K562 (cell line): ENCODE data around the gene ATIC. TPM values are rescaled to one million over a fixed set of nuclear protein-coding genes. Genes with fewer than 3 reads are reported as not detected.

Experiments used
- ATAC-seq: fragments of 200-7000 bp; cut with Tn5 transposase; 3 replicates; pipeline ENCODE4 v1.9.1; 2020; ENCODE audit warnings: moderate library complexity
- BruUV-seq: library from RNA; stranded (reverse); fragments of 400-500 nt; replicated peaks from 2 replicates; lab custom pipeline; 2021; lab: Mats Ljungman, UMichigan
- CTCF ChIA-PET: fragments of 300-600 bp; formaldehyde crosslinking; extraction: SDS; loops from one replicate; lab custom pipeline; 2021; ENCODE audit warnings: low intra/inter-chr PET ratio; lab: Yijun Ruan, JAX
- POLR2A ChIA-PET: fragments of 300-600, 350-650 bp; sonication (Branson Sonifier 250); formaldehyde crosslinking; extraction: SDS; loops from one replicate; lab custom pipeline; 2021; ENCODE audit warnings: antibody characterized with exemption, inconsistent platforms; lab: Yijun Ruan, JAX
- DNase-seq, 4 experiments: peaks; one replicate each; pipeline versions ENCODE4 v3.0.0 to v3.0.0-alpha.2; 2011 to 2018; ENCODE audit warnings: low spot score in 3 of 4, mixed read lengths in 3 of 4; ENCODE audit errors: extremely low read depth in 1 of 4
- FAIRE-seq: peaks from 2 replicates; lab custom pipeline; 2011; peaks lifted over from hg19 to GRCh38; lab: Jason Lieb, UNC
- H2AFZ ChIP-seq: 2 replicates; pipeline ENCODE4 v1.6.0; 2011; ENCODE audit warnings: low read depth, low read length, control low read depth, inconsistent platforms
- H3K27ac ChIP-seq: fragments of 200-600 bp; 3 replicates; pipeline ENCODE4 v1.8.0; 2011; ENCODE audit warnings: low read depth, mild to moderate bottlenecking, control low read depth, inconsistent platforms, low read length, moderate library complexity, mixed read lengths; ENCODE audit errors: extremely low read depth
- H3K27me3 ChIP-seq, 2 experiments: fragments of 300-600 bp in 1 of 2; 2 replicates in 1 of 2; 3 replicates in 1 of 2; pipeline versions ENCODE4 v1.6.0 to v1.8.0; 2011; ENCODE audit warnings: inconsistent platforms in 2 of 2, low read length in 2 of 2, mild to moderate bottlenecking in 1 of 2, mixed read lengths in 1 of 2, moderate library complexity in 1 of 2; ENCODE audit not compliant: control insufficient read depth in 2 of 2, insufficient read depth in 2 of 2
- H3K36me3 ChIP-seq: fragments of 300-600 bp; 3 replicates; pipeline ENCODE4 v1.8.0; 2011; ENCODE audit warnings: mild to moderate bottlenecking, low read length, inconsistent platforms; ENCODE audit not compliant: control insufficient read depth, insufficient read depth
- H3K4me1 ChIP-seq, 2 experiments: fragments of 200-600 bp in 1 of 2; replicated peaks in 1 of 2; 2 replicates in 1 of 2; 3 replicates in 1 of 2; pipeline versions ENCODE4 v1.5.1 to v1.8.0; 2011; ENCODE audit warnings: inconsistent platforms in 2 of 2, low read length in 2 of 2, mild to moderate bottlenecking in 1 of 2, mixed read lengths in 1 of 2, moderate library complexity in 1 of 2; ENCODE audit not compliant: control insufficient read depth in 2 of 2, insufficient read depth in 2 of 2
- H3K4me2 ChIP-seq: 2 replicates; pipeline ENCODE4 v1.6.1; 2011; ENCODE audit warnings: low read length, control low read depth, inconsistent platforms, mixed read lengths; ENCODE audit not compliant: insufficient read depth
- H3K4me3 ChIP-seq: fragments of 200-600 bp; sonication (generic), shearing (Covaris generic); 2 replicates; pipeline ENCODE4 v1.5.1; 2016; ENCODE audit warnings: control low read depth, inconsistent platforms
- H3K79me2 ChIP-seq: fragments of 200-600 bp; 3 replicates; pipeline ENCODE4 v1.8.0; 2011; ENCODE audit warnings: low read length, inconsistent platforms; ENCODE audit not compliant: control insufficient read depth, insufficient read depth
- H3K9ac ChIP-seq, 2 experiments: 2 replicates each; pipeline versions ENCODE4 v1.6.0 to v1.6.1; 2011; ENCODE audit warnings: low read depth in 2 of 2, low read length in 2 of 2, control low read depth in 1 of 2, inconsistent platforms in 1 of 2, mild to moderate bottlenecking in 1 of 2, mixed read lengths in 1 of 2; ENCODE audit not compliant: insufficient read depth in 1 of 2
- H3K9me1 ChIP-seq: one replicate; pipeline ENCODE4 v1.6.0; 2011; ENCODE audit warnings: inconsistent platforms, mild to moderate bottlenecking, low read length, moderate library complexity; ENCODE audit not compliant: control insufficient read depth, insufficient read depth
- H3K9me3 ChIP-seq: replicated peaks from 2 replicates; pipeline ENCODE4 v1.5.1; 2011; ENCODE audit warnings: low read depth, low read length, inconsistent platforms; ENCODE audit not compliant: control insufficient read depth, insufficient read depth
- H4K20me1 ChIP-seq: replicated peaks from 2 replicates; pipeline ENCODE4 v1.6.1; 2011; ENCODE audit warnings: low read length, inconsistent platforms, mixed read lengths; ENCODE audit not compliant: control insufficient read depth, insufficient read depth
- CBX3 ChIP-seq, 2 experiments: IDR thresholded peaks; 1 replicate in 1 of 2; 2 replicates in 1 of 2; pipeline ENCODE4 v1.6.1; 2012; ENCODE audit warnings: inconsistent platforms in 2 of 2, low read length in 2 of 2, borderline replicate concordance in 1 of 2, control low read depth in 1 of 2
- EZH2 ChIP-seq: IDR thresholded peaks from 2 replicates; pipeline ENCODE4 v1.6.1; 2012; ENCODE audit warnings: low read depth, mild to moderate bottlenecking, inconsistent platforms, low read length, borderline replicate concordance
- HSF4 ChIP-seq: fragments of 250-450 bp; sonication (Bioruptor Pico); IDR thresholded peaks from 2 replicates; pipeline ENCODE4 v2.1.2; 2022; ENCODE audit warnings: mild to moderate bottlenecking, moderate library complexity, borderline replicate concordance
- NFXL1 ChIP-seq: fragments of 450-650 bp; formaldehyde crosslinking; IDR thresholded peaks from 2 replicates; pipeline ENCODE4 v1.4.0; 2021; ENCODE audit warnings: mild to moderate bottlenecking
- POLR2AphosphoS5 ChIP-seq: IDR thresholded peaks from 2 replicates; pipeline ENCODE4 v1.6.1; 2011; ENCODE audit warnings: mild to moderate bottlenecking, low read depth, low read length, moderate library complexity; ENCODE audit not compliant: control insufficient read depth, insufficient read depth
- SPI1 ChIP-seq: IDR thresholded peaks from 2 replicates; pipeline ENCODE4 v1.6.1; 2011; ENCODE audit warnings: low read depth, low read length, control low read depth, borderline replicate concordance
- WGBS: fragments of 100-300 bp; shearing (Covaris generic); methylation state at CpG from one replicate; pipeline ENCODE4 v1.1.6; 2016; ENCODE audit warnings: low coverage, mixed read lengths; ENCODE audit not compliant: insufficient coverage; ENCODE audit errors: missing lambda C conversion rate; 5-methylcytosine and 5-hydroxymethylcytosine counted together
- in situ Hi-C: fragments of 300-500 bp; cut with MboI; formaldehyde crosslinking; loops from 4 replicates; pipeline ENCODE4 v1.15.0; 2018; ENCODE audit warnings: inconsistent platforms, mixed read lengths
- intact Hi-C: fragments of 100-400 bp; cut with micrococcal nuclease; formaldehyde crosslinking; loops from 2 replicates; pipeline ENCODE4 v1.14.2; 2022
- polyA plus RNA-seq, 8 experiments: library from polyadenylated mRNA; depleted of rRNA in 4 of 8; stranded (reverse) in 5 of 8; unstranded in 3 of 8; fragments of >200 nt; fragmentation: Nextera tagmentation in 2 of 8; fragmentation: Illumina TruSeq in 1 of 8; extraction: Ambion mirVana in 2 of 8; extraction: Trizol in 1 of 8; gene quantifications; 2 replicates each; pipeline versions ENCODE4 v1.2.1 to v1.2.3, GENCODE V29; 2011 to 2014; ENCODE audit warnings: inconsistent platforms in 1 of 8, missing spikeins in 1 of 8
- total RNA-seq, 7 experiments: library from RNA; depleted of rRNA in 6 of 7; stranded (reverse); fragments of >200 nt in 6 of 7; fragmentation: Illumina TruSeq in 2 of 7; extraction: Trizol in 2 of 7; gene quantifications; 2 replicates each; pipeline versions ENCODE4 v1.2.1 to v1.2.3, GENCODE V29; 2011 to 2021; ENCODE audit warnings: low replicate concordance in 1 of 7
- TF ChIP-seq, protein P1 (sequence below): IDR thresholded peaks from 2 replicates; pipeline ENCODE4 v1.6.1; 2011; ENCODE audit warnings: borderline replicate concordance, low read depth, mild to moderate bottlenecking, moderate library complexity, low read length; ENCODE audit not compliant: insufficient read depth, poor library complexity, severe bottlenecking
- TF ChIP-seq, protein P2 (sequence below): fragments of 450-650 bp; IDR thresholded peaks from 2 replicates; pipeline ENCODE4 v1.6.1; 2016; ENCODE audit warnings: antibody characterized with exemption
- TF ChIP-seq, protein P3 (sequence below): sonication (generic); formaldehyde crosslinking; IDR thresholded peaks from 2 replicates; pipeline ENCODE4 v1.8.0; 2022; ENCODE audit warnings: mild to moderate bottlenecking, missing genetic modification reagents

The ATIC gene
- total and polyA plus RNA-seq, 9 of the 15 experiments (the other 6 are each of a cell fraction or from before 2014, with no cell fraction given), result 45.6 to 480 (median 212) TPM

DNA sequence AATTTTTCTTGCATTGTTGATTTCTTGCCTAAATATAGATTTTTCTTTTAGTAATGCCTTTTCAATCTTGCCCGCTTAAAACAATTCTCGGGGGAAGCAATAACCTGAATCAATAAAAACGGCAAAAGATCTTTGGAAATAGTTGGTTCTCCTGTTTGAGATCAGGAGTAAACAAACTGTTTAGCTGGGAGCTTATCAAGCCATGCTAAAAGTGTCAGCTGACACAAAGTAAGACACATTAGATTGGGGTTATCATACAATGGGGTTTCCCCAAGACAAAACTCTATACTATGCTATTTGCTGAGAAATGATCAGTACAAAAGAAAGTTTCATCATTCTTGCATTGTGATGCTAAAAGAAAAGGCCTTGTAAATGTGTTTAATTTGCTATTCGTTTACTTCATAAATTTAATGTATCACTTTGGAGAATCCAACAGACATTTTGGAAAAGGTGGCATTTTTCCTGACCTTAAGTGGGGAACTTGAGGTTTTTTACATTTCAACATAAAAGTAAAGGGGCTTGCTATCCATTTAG, 46.5 kb downstream of the ATIC start:
- no peaks in the 10 kb centered on the region for H4K20me1 ChIP-seq
- peaks cover 0 to 6% of the 10 kb centered on the region in 2 experiments; a peak in 3 of 5 replicates for H3K4me1 ChIP-seq
- H3K27me3 ChIP-seq, result no peaks in the 10 kb centered on the region
- BruUV-seq, result no TSS peak
- no peak overlapping the region for H3K9ac ChIP-seq
- intact Hi-C loops, result loop anchor here (10.0 kb wide), 1 partner anchor 576 kb away; no protein-coding TSS in a partner anchor
- H3K4me3 ChIP-seq, result no peak overlapping the region
- no peaks in the 10 kb centered on the region for H3K9me1 ChIP-seq
- ATAC-seq, result no peak
- POLR2A ChIA-PET, result interaction anchor here (0.8 to 1.2 kb wide), 2 partner anchors 10 to 19 kb away, joined by 3 to 5 read pairs; no protein-coding TSS in a partner anchor
- 79% methylated on average over 4 of the region's 4 CpGs for WGBS
- TF ChIP-seq CBX3 (IDR thresholded peaks at IDR 0.05; ENCODE audit: borderline replicate concordance in 1 of 2, low read length in 2 of 2) (no peak), SPI1 (no peak), NFXL1 (CRISPR knock-in tag) (no peak), HSF4 (CRISPR knock-in tag) (no peak), POLR2AphosphoS5 (no peak), EZH2 (no peak)
- TF ChIP-seq, protein P1, sequence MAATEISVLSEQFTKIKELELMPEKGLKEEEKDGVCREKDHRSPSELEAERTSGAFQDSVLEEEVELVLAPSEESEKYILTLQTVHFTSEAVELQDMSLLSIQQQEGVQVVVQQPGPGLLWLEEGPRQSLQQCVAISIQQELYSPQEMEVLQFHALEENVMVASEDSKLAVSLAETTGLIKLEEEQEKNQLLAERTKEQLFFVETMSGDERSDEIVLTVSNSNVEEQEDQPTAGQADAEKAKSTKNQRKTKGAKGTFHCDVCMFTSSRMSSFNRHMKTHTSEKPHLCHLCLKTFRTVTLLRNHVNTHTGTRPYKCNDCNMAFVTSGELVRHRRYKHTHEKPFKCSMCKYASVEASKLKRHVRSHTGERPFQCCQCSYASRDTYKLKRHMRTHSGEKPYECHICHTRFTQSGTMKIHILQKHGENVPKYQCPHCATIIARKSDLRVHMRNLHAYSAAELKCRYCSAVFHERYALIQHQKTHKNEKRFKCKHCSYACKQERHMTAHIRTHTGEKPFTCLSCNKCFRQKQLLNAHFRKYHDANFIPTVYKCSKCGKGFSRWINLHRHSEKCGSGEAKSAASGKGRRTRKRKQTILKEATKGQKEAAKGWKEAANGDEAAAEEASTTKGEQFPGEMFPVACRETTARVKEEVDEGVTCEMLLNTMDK, result no peak
- TF ChIP-seq, protein P2, sequence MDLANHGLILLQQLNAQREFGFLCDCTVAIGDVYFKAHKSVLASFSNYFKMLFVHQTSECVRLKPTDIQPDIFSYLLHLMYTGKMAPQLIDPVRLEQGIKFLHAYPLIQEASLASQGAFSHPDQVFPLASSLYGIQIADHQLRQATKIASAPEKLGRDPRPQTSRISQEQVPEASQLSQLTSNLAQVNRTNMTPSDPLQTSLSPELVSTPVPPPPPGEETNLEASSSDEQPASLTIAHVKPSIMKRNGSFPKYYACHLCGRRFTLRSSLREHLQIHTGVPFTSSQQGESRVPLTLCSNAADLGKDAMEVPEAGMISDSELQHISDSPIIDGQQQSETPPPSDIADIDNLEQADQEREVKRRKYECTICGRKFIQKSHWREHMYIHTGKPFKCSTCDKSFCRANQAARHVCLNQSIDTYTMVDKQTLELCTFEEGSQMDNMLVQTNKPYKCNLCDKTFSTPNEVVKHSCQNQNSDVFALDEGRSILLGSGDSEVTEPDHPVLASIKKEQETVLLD, result no peak
- TF ChIP-seq, protein P3, sequence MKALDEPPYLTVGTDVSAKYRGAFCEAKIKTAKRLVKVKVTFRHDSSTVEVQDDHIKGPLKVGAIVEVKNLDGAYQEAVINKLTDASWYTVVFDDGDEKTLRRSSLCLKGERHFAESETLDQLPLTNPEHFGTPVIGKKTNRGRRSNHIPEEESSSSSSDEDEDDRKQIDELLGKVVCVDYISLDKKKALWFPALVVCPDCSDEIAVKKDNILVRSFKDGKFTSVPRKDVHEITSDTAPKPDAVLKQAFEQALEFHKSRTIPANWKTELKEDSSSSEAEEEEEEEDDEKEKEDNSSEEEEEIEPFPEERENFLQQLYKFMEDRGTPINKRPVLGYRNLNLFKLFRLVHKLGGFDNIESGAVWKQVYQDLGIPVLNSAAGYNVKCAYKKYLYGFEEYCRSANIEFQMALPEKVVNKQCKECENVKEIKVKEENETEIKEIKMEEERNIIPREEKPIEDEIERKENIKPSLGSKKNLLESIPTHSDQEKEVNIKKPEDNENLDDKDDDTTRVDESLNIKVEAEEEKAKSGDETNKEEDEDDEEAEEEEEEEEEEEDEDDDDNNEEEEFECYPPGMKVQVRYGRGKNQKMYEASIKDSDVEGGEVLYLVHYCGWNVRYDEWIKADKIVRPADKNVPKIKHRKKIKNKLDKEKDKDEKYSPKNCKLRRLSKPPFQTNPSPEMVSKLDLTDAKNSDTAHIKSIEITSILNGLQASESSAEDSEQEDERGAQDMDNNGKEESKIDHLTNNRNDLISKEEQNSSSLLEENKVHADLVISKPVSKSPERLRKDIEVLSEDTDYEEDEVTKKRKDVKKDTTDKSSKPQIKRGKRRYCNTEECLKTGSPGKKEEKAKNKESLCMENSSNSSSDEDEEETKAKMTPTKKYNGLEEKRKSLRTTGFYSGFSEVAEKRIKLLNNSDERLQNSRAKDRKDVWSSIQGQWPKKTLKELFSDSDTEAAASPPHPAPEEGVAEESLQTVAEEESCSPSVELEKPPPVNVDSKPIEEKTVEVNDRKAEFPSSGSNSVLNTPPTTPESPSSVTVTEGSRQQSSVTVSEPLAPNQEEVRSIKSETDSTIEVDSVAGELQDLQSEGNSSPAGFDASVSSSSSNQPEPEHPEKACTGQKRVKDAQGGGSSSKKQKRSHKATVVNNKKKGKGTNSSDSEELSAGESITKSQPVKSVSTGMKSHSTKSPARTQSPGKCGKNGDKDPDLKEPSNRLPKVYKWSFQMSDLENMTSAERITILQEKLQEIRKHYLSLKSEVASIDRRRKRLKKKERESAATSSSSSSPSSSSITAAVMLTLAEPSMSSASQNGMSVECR, result no peak
- CTCF ChIA-PET, result no interaction called here
- no peaks in the 10 kb centered on the region for H3K9me3 ChIP-seq
- no peak for FAIRE-seq
- in situ Hi-C loops, result no loop called here
- no peaks in the 10 kb centered on the region for H3K79me2 ChIP-seq
- no peak overlapping the region for H3K4me2 ChIP-seq
- DNase-seq, result no peak
- H2AFZ ChIP-seq, result no peak overlapping the region; the same call in 1 of the 2 replicates
- peaks cover 13% of the 10 kb centered on the region; the same call in 1 of the 3 replicates for H3K36me3 ChIP-seq
- H3K27ac ChIP-seq, result no peak overlapping the region
